K562 (cell line): ENCODE results near the gene DBP. TPM values are rescaled to one million over a fixed set of nuclear protein-coding genes. Genes with fewer than 3 reads are reported as not detected.

Experiments
- ATAC-seq: fragments of 200-7000 bp; cut with Tn5 transposase; 3 replicates; pipeline ENCODE4 v1.9.1; 2020; ENCODE audit warnings: moderate library complexity
- BruUV-seq: library from RNA; stranded (reverse); fragments of 400-500 nt; replicated peaks from 2 replicates; lab custom pipeline; 2021; lab: Mats Ljungman, UMichigan
- CTCF ChIA-PET: fragments of 300-600 bp; formaldehyde crosslinking; extraction: SDS; loops from one replicate; lab custom pipeline; 2021; ENCODE audit warnings: low intra/inter-chr PET ratio; lab: Yijun Ruan, JAX
- POLR2A ChIA-PET: fragments of 300-600, 350-650 bp; sonication (Branson Sonifier 250); formaldehyde crosslinking; extraction: SDS; loops from one replicate; lab custom pipeline; 2021; ENCODE audit warnings: antibody characterized with exemption, inconsistent platforms; lab: Yijun Ruan, JAX
- DNase-seq, 4 experiments: peaks; one replicate each; pipeline versions ENCODE4 v3.0.0 to v3.0.0-alpha.2; 2011 to 2018; ENCODE audit warnings: low spot score in 3 of 4, mixed read lengths in 3 of 4; ENCODE audit errors: extremely low read depth in 1 of 4
- FAIRE-seq: peaks from 2 replicates; lab custom pipeline; 2011; peaks lifted over from hg19 to GRCh38; lab: Jason Lieb, UNC
- H2AFZ ChIP-seq: 2 replicates; pipeline ENCODE4 v1.6.0; 2011; ENCODE audit warnings: low read depth, low read length, control low read depth, inconsistent platforms
- H3K27ac ChIP-seq: fragments of 200-600 bp; 3 replicates; pipeline ENCODE4 v1.8.0; 2011; ENCODE audit warnings: low read depth, mild to moderate bottlenecking, control low read depth, inconsistent platforms, low read length, moderate library complexity, mixed read lengths; ENCODE audit errors: extremely low read depth
- H3K27me3 ChIP-seq, 2 experiments: fragments of 300-600 bp in 1 of 2; 2 replicates in 1 of 2; 3 replicates in 1 of 2; pipeline versions ENCODE4 v1.6.0 to v1.8.0; 2011; ENCODE audit warnings: inconsistent platforms in 2 of 2, low read length in 2 of 2, mild to moderate bottlenecking in 1 of 2, mixed read lengths in 1 of 2, moderate library complexity in 1 of 2; ENCODE audit not compliant: control insufficient read depth in 2 of 2, insufficient read depth in 2 of 2
- H3K36me3 ChIP-seq: fragments of 300-600 bp; 3 replicates; pipeline ENCODE4 v1.8.0; 2011; ENCODE audit warnings: mild to moderate bottlenecking, low read length, inconsistent platforms; ENCODE audit not compliant: control insufficient read depth, insufficient read depth
- H3K4me1 ChIP-seq, 2 experiments: fragments of 200-600 bp in 1 of 2; replicated peaks in 1 of 2; 2 replicates in 1 of 2; 3 replicates in 1 of 2; pipeline versions ENCODE4 v1.5.1 to v1.8.0; 2011; ENCODE audit warnings: inconsistent platforms in 2 of 2, low read length in 2 of 2, mild to moderate bottlenecking in 1 of 2, mixed read lengths in 1 of 2, moderate library complexity in 1 of 2; ENCODE audit not compliant: control insufficient read depth in 2 of 2, insufficient read depth in 2 of 2
- H3K4me2 ChIP-seq: 2 replicates; pipeline ENCODE4 v1.6.1; 2011; ENCODE audit warnings: low read length, control low read depth, inconsistent platforms, mixed read lengths; ENCODE audit not compliant: insufficient read depth
- H3K4me3 ChIP-seq: fragments of 200-600 bp; sonication (generic), shearing (Covaris generic); 2 replicates; pipeline ENCODE4 v1.5.1; 2016; ENCODE audit warnings: control low read depth, inconsistent platforms
- H3K79me2 ChIP-seq: fragments of 200-600 bp; 3 replicates; pipeline ENCODE4 v1.8.0; 2011; ENCODE audit warnings: low read length, inconsistent platforms; ENCODE audit not compliant: control insufficient read depth, insufficient read depth
- H3K9ac ChIP-seq, 2 experiments: 2 replicates each; pipeline versions ENCODE4 v1.6.0 to v1.6.1; 2011; ENCODE audit warnings: low read depth in 2 of 2, low read length in 2 of 2, control low read depth in 1 of 2, inconsistent platforms in 1 of 2, mild to moderate bottlenecking in 1 of 2, mixed read lengths in 1 of 2; ENCODE audit not compliant: insufficient read depth in 1 of 2
- H3K9me1 ChIP-seq: one replicate; pipeline ENCODE4 v1.6.0; 2011; ENCODE audit warnings: inconsistent platforms, mild to moderate bottlenecking, low read length, moderate library complexity; ENCODE audit not compliant: control insufficient read depth, insufficient read depth
- H3K9me3 ChIP-seq: replicated peaks from 2 replicates; pipeline ENCODE4 v1.5.1; 2011; ENCODE audit warnings: low read depth, low read length, inconsistent platforms; ENCODE audit not compliant: control insufficient read depth, insufficient read depth
- H4K20me1 ChIP-seq: replicated peaks from 2 replicates; pipeline ENCODE4 v1.6.1; 2011; ENCODE audit warnings: low read length, inconsistent platforms, mixed read lengths; ENCODE audit not compliant: control insufficient read depth, insufficient read depth
- HMGN3 ChIP-seq: IDR thresholded peaks from 2 replicates; pipeline ENCODE4 v1.6.1; 2011; ENCODE audit warnings: borderline replicate concordance, low read depth, mild to moderate bottlenecking, mixed read lengths, low read length; ENCODE audit not compliant: insufficient read length; ENCODE audit errors: extremely low read depth
- SIN3A ChIP-seq, 2 experiments: fragments of 150-350 bp in 1 of 2; IDR thresholded peaks; 2 replicates each; pipeline ENCODE4 v1.6.1; 2011 to 2016; ENCODE audit warnings: borderline replicate concordance in 2 of 2, low read depth in 2 of 2, low read length in 2 of 2, mild to moderate bottlenecking in 2 of 2, moderate library complexity in 2 of 2; ENCODE audit not compliant: control insufficient read depth in 1 of 2
- SIRT6 ChIP-seq: IDR thresholded peaks from one replicate; pipeline ENCODE4 v1.6.1; 2012; ENCODE audit warnings: low read depth, mild to moderate bottlenecking, control low read depth, inconsistent platforms, low read length, moderate library complexity
- ZNF184 ChIP-seq: sonication (generic); formaldehyde crosslinking; IDR thresholded peaks from 2 replicates; pipeline ENCODE4 v1.5.0; 2020; ENCODE audit warnings: missing genetic modification reagents
- ZNF551 ChIP-seq: fragments of 250-450 bp; sonication (Bioruptor Pico); IDR thresholded peaks from 2 replicates; pipeline ENCODE4 v1.5.0; 2021; ENCODE audit warnings: mild to moderate bottlenecking, moderate library complexity
- ZNF644 ChIP-seq: fragments of 200-800 bp; sonication (Bioruptor generic); IDR thresholded peaks from 2 replicates; pipeline ENCODE4 v1.6.1; 2016; ENCODE audit warnings: low read depth, missing genetic modification characterization, missing compliant biosample characterization
- WGBS: fragments of 100-300 bp; shearing (Covaris generic); methylation state at CpG from one replicate; pipeline ENCODE4 v1.1.6; 2016; ENCODE audit warnings: low coverage, mixed read lengths; ENCODE audit not compliant: insufficient coverage; ENCODE audit errors: missing lambda C conversion rate; 5-methylcytosine and 5-hydroxymethylcytosine counted together
- in situ Hi-C: fragments of 300-500 bp; cut with MboI; formaldehyde crosslinking; loops from 4 replicates; pipeline ENCODE4 v1.15.0; 2018; ENCODE audit warnings: inconsistent platforms, mixed read lengths
- intact Hi-C: fragments of 100-400 bp; cut with micrococcal nuclease; formaldehyde crosslinking; loops from 2 replicates; pipeline ENCODE4 v1.14.2; 2022
- polyA plus RNA-seq, 8 experiments: library from polyadenylated mRNA; depleted of rRNA in 4 of 8; stranded (reverse) in 5 of 8; unstranded in 3 of 8; fragments of >200 nt; fragmentation: Nextera tagmentation in 2 of 8; fragmentation: Illumina TruSeq in 1 of 8; extraction: Ambion mirVana in 2 of 8; extraction: Trizol in 1 of 8; gene quantifications; 2 replicates each; pipeline versions ENCODE4 v1.2.1 to v1.2.3, GENCODE V29; 2011 to 2014; ENCODE audit warnings: inconsistent platforms in 1 of 8, missing spikeins in 1 of 8
- total RNA-seq, 7 experiments: library from RNA; depleted of rRNA in 6 of 7; stranded (reverse); fragments of >200 nt in 6 of 7; fragmentation: Illumina TruSeq in 2 of 7; extraction: Trizol in 2 of 7; gene quantifications; 2 replicates each; pipeline versions ENCODE4 v1.2.1 to v1.2.3, GENCODE V29; 2011 to 2021; ENCODE audit warnings: low replicate concordance in 1 of 7
- TF ChIP-seq, protein P1 (sequence below): fragments of 250-450 bp; sonication (Bioruptor Pico); IDR thresholded peaks from 2 replicates; pipeline ENCODE4 v1.5.0; 2021
- TF ChIP-seq, protein P2 (sequence below): sonication (generic); formaldehyde crosslinking; IDR thresholded peaks from 2 replicates; pipeline ENCODE4 v1.8.0; 2022; ENCODE audit warnings: missing genetic modification reagents, mild to moderate bottlenecking, moderate library complexity, borderline replicate concordance

DBP gene
- total and polyA plus RNA-seq, 9 of the 15 experiments (the other 6 are each of a cell fraction or from before 2014, with no cell fraction given) = 0.25 to 5.5 (median 1.8) TPM

DNA sequence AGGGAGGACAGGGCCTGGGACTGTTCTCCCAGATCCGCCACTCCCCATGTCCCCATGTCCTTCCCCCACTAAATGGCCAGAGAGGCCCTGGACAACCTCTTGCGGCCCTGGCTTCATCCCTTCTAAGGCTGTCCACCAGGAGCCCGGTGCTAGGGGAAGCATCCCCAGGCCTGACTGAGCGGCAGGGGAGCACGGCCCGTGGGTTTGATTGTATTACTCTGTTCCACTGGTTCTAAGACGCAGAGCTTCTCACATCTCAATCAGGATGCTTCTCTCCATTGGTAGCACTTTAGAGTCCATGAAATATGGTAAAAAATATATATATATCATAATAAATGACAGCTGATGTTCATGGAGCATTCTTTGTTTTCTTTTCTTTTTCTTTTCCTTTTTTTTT, 29.8 kb downstream of the DBP start:
- H3K79me2 ChIP-seq = no peaks in the 10 kb centered on the region
- no peak overlapping the region; a peak in 1 of 4 replicates for H3K9ac ChIP-seq
- H4K20me1 ChIP-seq = no peaks in the 10 kb centered on the region; the same call in 1 of the 2 replicates
- ChIA-PET CTCF (interaction anchor here (1.0 kb wide), 1 partner anchor 102 kb away, joined by 4 read pairs; no protein-coding TSS in a partner anchor), POLR2A (interaction anchor here (0.6 to 6.1 kb wide), 3 partner anchors 10 to 207 kb away, joined by 4 to 85 read pairs (median 8); partner anchors contain the start of genes RPL18 and SPHK2)
- in situ Hi-C loops = no loop called here
- 21% methylated on average over 6 of the region's 7 CpGs for WGBS
- H3K9me1 ChIP-seq = no peaks in the 10 kb centered on the region
- no peak overlapping the region for H2AFZ ChIP-seq
- TF ChIP-seq ZNF184 (CRISPR knock-in tag) (no peak), SIN3A (IDR thresholded peaks at IDR 0.05; ENCODE audit: borderline replicate concordance in 2 of 2, control insufficient read depth in 1 of 2, low read depth in 2 of 2, low read length in 2 of 2) (no peak), HMGN3 (no peak), ZNF551 (CRISPR knock-in tag) (no peak), SIRT6 (no peak), ZNF644 (no peak)
- TF ChIP-seq, protein P1, sequence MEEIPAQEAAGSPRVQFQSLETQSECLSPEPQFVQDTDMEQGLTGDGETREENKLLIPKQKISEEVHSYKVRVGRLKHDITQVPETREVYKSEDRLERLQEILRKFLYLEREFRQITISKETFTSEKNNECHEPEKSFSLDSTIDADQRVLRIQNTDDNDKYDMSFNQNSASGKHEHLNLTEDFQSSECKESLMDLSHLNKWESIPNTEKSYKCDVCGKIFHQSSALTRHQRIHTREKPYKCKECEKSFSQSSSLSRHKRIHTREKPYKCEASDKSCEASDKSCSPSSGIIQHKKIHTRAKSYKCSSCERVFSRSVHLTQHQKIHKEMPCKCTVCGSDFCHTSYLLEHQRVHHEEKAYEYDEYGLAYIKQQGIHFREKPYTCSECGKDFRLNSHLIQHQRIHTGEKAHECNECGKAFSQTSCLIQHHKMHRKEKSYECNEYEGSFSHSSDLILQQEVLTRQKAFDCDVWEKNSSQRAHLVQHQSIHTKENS = no peak
- TF ChIP-seq, protein P2, sequence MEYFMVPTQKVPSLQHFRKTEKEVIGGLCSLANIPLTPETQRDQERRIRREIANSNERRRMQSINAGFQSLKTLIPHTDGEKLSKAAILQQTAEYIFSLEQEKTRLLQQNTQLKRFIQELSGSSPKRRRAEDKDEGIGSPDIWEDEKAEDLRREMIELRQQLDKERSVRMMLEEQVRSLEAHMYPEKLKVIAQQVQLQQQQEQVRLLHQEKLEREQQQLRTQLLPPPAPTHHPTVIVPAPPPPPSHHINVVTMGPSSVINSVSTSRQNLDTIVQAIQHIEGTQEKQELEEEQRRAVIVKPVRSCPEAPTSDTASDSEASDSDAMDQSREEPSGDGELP (CRISPR knock-in tag) = no peak
- DNase-seq = no peak
- no peaks in the 10 kb centered on the region for H3K27me3 ChIP-seq
- H3K9me3 ChIP-seq = no peaks in the 10 kb centered on the region
- ATAC-seq = peak; percentile 12; the same call in 1 of the 3 replicates
- intact Hi-C loops = no loop called here
- no peak overlapping the region for H3K4me3 ChIP-seq
- H3K27ac ChIP-seq = no peak overlapping the region
- peaks cover 0 to 31% of the 10 kb centered on the region in 2 experiments; a peak in 2 of 5 replicates for H3K4me1 ChIP-seq
- H3K36me3 ChIP-seq = no peaks in the 10 kb centered on the region
- FAIRE-seq = no peak
- BruUV-seq = no TSS peak
- no peak overlapping the region for H3K4me2 ChIP-seq
